Loucy (cell line): ENCODE measurements around the gene FLRT1.

Experiments
- H2AFZ ChIP-seq: fragments of 200-600 bp; sonication (generic); 2 replicates; pipeline ENCODE4 v1.6.0; 2016; ENCODE audit warnings: antibody characterized with exemption, mild to moderate bottlenecking, low read length, moderate library complexity
- H3F3A ChIP-seq: fragments of 200-600 bp; 2 replicates; pipeline ENCODE4 v1.6.0; 2016; ENCODE audit warnings: antibody characterized with exemption, low read depth, mild to moderate bottlenecking
- H3K27me3 ChIP-seq: fragments of 200-600 bp; sonication (generic); 2 replicates; pipeline ENCODE4 v1.6.1; 2014; ENCODE audit warnings: low read length, mild to moderate bottlenecking; ENCODE audit not compliant: insufficient read depth, poor library complexity, severe bottlenecking
- H3K36me3 ChIP-seq: fragments of 200-600 bp; sonication (generic); 2 replicates; pipeline ENCODE4 v1.6.1; 2016; ENCODE audit warnings: low read length; ENCODE audit not compliant: insufficient read depth
- H3K4me1 ChIP-seq: fragments of 200-600 bp; sonication (generic); 2 replicates; pipeline ENCODE4 v1.5.1; 2014; ENCODE audit warnings: low read length, mild to moderate bottlenecking; ENCODE audit not compliant: insufficient read depth, poor library complexity, severe bottlenecking
- H3K4me2 ChIP-seq: fragments of 200-600 bp; sonication (generic); 2 replicates; pipeline ENCODE4 v1.6.0; 2014; ENCODE audit warnings: antibody characterized with exemption, low read length, low read depth, mild to moderate bottlenecking; ENCODE audit not compliant: poor library complexity, severe bottlenecking
- H3K4me3 ChIP-seq: fragments of 200-600 bp; sonication (generic); 2 replicates; pipeline ENCODE4 v1.5.1; 2014; ENCODE audit warnings: low read length, mild to moderate bottlenecking, mixed read lengths; ENCODE audit not compliant: poor library complexity, severe bottlenecking
- H3K79me2 ChIP-seq: fragments of 200-600 bp; sonication (generic); 2 replicates; pipeline ENCODE4 v1.6.1; 2014; ENCODE audit warnings: low read length; ENCODE audit not compliant: insufficient read depth
- H3K9ac ChIP-seq: fragments of 200-600 bp; sonication (generic); 2 replicates; pipeline ENCODE4 v1.6.0; 2014; ENCODE audit warnings: mild to moderate bottlenecking, low read depth, low read length, moderate library complexity; ENCODE audit not compliant: poor library complexity, severe bottlenecking
- H3K9me2 ChIP-seq: fragments of 200-600 bp; sonication (generic); replicated peaks from 2 replicates; pipeline ENCODE4 v1.6.1; 2016; ENCODE audit warnings: low read depth, low read length, mixed read lengths
- H3K9me3 ChIP-seq: fragments of 200-600 bp; sonication (generic); 2 replicates; pipeline ENCODE4 v1.6.1; 2014; ENCODE audit warnings: mild to moderate bottlenecking, antibody characterized with exemption, low read length, low read depth; ENCODE audit not compliant: insufficient read depth
- H4K20me1 ChIP-seq: fragments of 200-600 bp; sonication (generic); 2 replicates; pipeline ENCODE4 v1.6.0; 2014; ENCODE audit warnings: antibody characterized with exemption, low read length, mild to moderate bottlenecking; ENCODE audit not compliant: insufficient read depth, poor library complexity, severe bottlenecking
- CTCF ChIP-seq: fragments of 200-600 bp; sonication (generic); conservative IDR thresholded peaks from 2 replicates; pipeline ENCODE4 v1.5.1; 2014; ENCODE audit warnings: mild to moderate bottlenecking, antibody characterized with exemption, low read length
- EZH2phosphoT487 ChIP-seq: fragments of 200-600 bp; IDR thresholded peaks from 2 replicates; pipeline ENCODE4 v1.6.1; 2018; ENCODE audit warnings: antibody characterized with exemption, mild to moderate bottlenecking, moderate library complexity, borderline replicate concordance

Gene FLRT1

DNA sequence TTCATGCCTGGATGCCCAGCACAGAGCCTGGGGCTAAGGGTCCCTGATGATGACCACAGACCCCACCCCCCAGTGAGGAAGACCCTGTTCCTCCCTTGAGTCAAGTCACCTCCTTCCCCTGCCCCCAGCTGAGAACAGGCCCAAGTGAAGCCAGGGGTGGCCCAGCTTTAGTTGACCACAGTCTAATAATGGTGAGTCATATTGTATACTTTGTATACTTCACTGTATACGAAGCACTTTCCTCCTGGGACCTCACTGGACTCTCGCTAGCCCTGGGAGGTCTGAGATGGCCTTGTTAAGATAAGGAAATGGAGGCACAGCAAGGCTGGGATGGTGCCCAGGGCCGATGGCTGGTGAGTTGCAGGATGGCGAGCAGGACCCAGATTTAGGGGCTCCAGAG is 3.7 kb upstream of the FLRT1 start:
- Histone ChIP-seq H4K20me1 (no peaks in the 10 kb centered on the region), H3K9me3 (no peaks in the 10 kb centered on the region), H3K9ac (no peak overlapping the region), H3K36me3 (no peaks in the 10 kb centered on the region), H3K9me2 (no peaks in the 10 kb centered on the region), H3K27me3 (no peaks in the 10 kb centered on the region), H2AFZ (no peak overlapping the region), H3K4me2 (no peak overlapping the region), H3K4me1 (peaks cover 3% of the 10 kb centered on the region), H3F3A (no peaks in the 10 kb centered on the region), H3K4me3 (no peak overlapping the region), H3K79me2 (no peaks in the 10 kb centered on the region)
- TF ChIP-seq EZH2phosphoT487 (no peak), CTCF (no peak)

- Histone ChIP-seq H3K9me3 (no peaks in the 10 kb centered on the region), H3K4me1 (no peaks in the 10 kb centered on the region), H3K9me2 (no peaks in the 10 kb centered on the region), H3K9ac (no peak overlapping the region), H3K36me3 (no peaks in the 10 kb centered on the region), H3F3A (no peaks in the 10 kb centered on the region), H4K20me1 (no peaks in the 10 kb centered on the region), H3K4me3 (no peak overlapping the region), H3K27me3 (no peaks in the 10 kb centered on the region), H3K79me2 (no peaks in the 10 kb centered on the region), H2AFZ (no peak overlapping the region), H3K4me2 (no peak overlapping the region)
- no peak for TF ChIP-seq EZH2phosphoT487
- no peak for TF ChIP-seq CTCF
Observed at GRCh38 chr11:64034411-64034811, 1.3 kb upstream of the FLRT1 start.

- Histone ChIP-seq H3K27me3 (no peaks in the 10 kb centered on the region), H3K4me1 (no peaks in the 10 kb centered on the region), H3K9ac (no peak overlapping the region), H3K79me2 (no peaks in the 10 kb centered on the region), H2AFZ (no peak overlapping the region), H3K4me3 (no peak overlapping the region), H3K4me2 (no peak overlapping the region), H3K9me3 (no peaks in the 10 kb centered on the region), H3K9me2 (no peaks in the 10 kb centered on the region), H4K20me1 (no peaks in the 10 kb centered on the region), H3F3A (no peaks in the 10 kb centered on the region), H3K36me3 (no peaks in the 10 kb centered on the region)
- TF ChIP-seq EZH2phosphoT487 (no peak), CTCF (no peak)
Observed at GRCh38 chr11:64035081-64035524, 628 bp upstream of the FLRT1 start.
